Measurements from ENCODE around the gene ADGRG6. TPM values are rescaled to one million over a fixed set of nuclear protein-coding genes. Genes with fewer than 3 reads are reported as not detected.
"Not testable (repeated sequence)": the region's sequence is repeated elsewhere in the genome, so short reads cannot be mapped to it uniquely, and the experiment has no call there.

The ADGRG6 gene
- total RNA-seq, 1 donor from 2014 or later = 3.8 TPM

- no peak for ATAC-seq
- no peak for DNase-seq
- intact Hi-C loops (cut with micrococcal nuclease) = no loop called here
These were observed 114.9 kb downstream of the ADGRG6 start for GRCh38 chr6:142416686-142417085.

DNA sequence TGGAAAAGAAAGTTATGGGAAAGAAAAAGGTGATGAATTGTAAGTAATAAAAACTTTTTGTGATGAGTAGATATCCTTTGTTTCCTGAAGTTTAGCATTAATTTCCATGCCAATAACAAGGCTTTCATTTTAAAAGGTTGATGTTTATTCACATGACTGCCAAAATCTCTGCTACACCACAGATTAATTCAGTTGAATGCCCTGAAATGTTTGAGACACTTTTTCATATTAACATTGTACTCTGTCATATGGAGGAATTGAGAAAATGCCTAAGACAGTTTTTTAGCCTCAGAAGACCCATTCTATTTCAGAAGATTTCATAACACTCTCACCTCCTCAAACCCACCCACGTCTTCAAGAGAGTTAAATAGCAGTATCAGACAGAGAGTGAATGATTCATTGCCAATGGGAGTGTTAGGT, 115.5 kb downstream of the ADGRG6 start:
- DNase-seq (no peak), ATAC-seq (no peak)
- intact Hi-C loops (cut with micrococcal nuclease) = no loop called here

DNA sequence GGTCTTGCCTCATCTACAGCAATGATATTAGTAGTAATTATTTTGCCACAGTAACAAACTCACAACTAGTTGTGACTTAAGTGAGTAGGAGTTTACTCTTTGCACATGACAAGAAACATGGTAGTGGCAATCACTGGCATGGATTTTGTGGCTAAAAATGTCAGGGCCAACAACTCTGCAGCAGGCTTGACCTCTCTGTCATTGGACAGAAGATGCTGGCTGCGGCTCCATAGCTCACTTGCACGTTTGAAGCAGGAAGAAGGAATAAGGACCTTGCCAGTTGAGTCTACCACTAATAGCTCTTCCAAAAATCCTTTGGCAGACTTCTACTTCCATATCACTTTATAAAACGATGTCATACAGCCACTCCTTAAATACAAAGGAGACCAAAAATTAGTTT, 117.3 kb downstream of the ADGRG6 start:
- DNase-seq (no peak), ATAC-seq (no peak)
- intact Hi-C loops (cut with micrococcal nuclease) = no loop called here

GRCh38 chr6:142420802-142421201, 119.0 kb downstream of the ADGRG6 start:
- DNase-seq = no peak
- intact Hi-C loops (cut with micrococcal nuclease) = no loop called here
- ATAC-seq = no peak

- DNase-seq (no peak), ATAC-seq (no peak)
- intact Hi-C loops (cut with micrococcal nuclease) = no loop called here
These were observed 119.7 kb downstream of the ADGRG6 start for GRCh38 chr6:142421285-142422117.

DNA sequence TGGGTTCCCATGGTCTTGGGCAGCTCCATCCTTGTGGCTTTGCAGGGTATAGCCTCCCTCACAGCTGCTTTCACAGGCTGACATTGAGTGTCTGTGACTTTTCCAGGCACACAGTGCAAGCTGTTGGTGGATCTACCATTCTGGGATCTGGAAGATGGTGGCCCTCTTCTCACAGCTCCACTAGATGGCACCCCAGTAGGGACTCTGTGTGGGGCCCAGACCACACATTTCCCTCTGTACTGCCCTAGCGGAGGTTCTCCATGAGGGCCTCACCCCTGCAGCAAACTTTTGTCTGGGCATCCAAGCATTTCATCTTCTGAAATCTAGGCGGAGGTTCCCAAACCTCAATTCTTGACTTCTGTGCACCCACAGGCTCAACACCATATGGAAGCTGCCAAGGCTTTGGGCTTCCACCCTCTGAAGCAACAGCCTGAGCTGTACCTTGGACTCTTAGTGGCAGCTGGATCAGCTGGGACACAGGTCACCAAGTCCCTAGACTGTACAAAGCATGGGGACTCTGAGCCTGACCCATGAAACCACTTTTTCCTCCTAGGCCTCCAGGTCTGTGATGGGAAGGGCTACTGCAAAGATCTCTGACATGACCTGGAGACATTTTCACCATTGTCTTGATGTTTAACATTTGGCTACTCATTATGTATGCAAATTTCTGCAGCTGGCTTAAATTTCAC, 124.8 kb downstream of the ADGRG6 start:
- intact Hi-C loops (cut with micrococcal nuclease); DNase-seq; ATAC-seq: not testable (repeated sequence)

- ATAC-seq; intact Hi-C loops (cut with micrococcal nuclease); DNase-seq: not testable (repeated sequence)
These were observed 126.7 kb downstream of the ADGRG6 start for GRCh38 chr6:142428468-142428867.

- no peak for ATAC-seq
- intact Hi-C loops (cut with micrococcal nuclease) = no loop called here
These were observed 127.4 kb downstream of the ADGRG6 start for GRCh38 chr6:142429195-142429594.

DNA sequence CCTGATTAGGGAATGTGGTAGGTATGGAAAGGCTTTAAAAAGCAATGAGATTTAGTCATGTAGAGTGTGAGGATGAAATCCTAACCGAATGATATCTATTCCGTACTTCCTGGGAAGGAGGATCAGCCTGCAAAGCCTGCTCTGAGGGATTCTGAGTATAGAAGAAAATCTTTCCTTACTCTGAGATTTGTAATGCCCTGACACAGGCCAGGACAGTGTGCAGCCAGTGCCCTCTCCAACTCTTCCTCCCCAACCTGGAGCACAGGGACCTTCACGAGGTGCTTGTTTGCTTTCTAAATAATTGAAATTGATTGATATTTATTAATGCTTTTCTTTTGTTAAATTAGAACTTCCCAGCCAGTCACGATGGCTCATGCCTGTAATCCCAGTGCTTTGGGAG, 131.6 kb downstream of the ADGRG6 start:
- DNase-seq (no peak), ATAC-seq (no peak)
- intact Hi-C loops (cut with micrococcal nuclease) = no loop called here

More at GRCh38 chr6:142429195-142429594, 127.4 kb downstream of the ADGRG6 start:
- no peak for DNase-seq

DNA sequence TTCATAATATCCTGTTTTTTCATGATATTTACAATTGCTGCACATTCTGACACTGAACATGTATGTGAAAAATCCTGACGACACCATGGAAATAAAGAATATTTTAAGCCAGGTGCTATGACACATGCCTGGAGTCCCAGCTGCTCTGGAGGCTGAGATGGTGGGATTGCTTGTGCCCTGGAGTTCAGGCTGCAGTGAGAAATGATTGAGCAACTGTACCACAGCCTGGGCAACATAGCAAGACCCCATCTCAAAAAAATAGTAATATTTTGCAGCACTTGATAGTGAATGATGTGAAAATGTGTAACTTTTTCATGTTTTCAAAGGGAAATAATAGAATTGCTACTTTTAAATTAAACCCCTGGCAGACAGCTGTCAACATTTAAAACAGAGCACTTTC, 137.1 kb downstream of the ADGRG6 start:
- ATAC-seq (no peak), DNase-seq (no peak)
- intact Hi-C loops (cut with micrococcal nuclease) = no loop called here

- ATAC-seq (no peak), DNase-seq (no peak)
- intact Hi-C loops (cut with micrococcal nuclease) = no loop called here
These were observed 138.9 kb downstream of the ADGRG6 start for GRCh38 chr6:142440600-142441293.

- ATAC-seq (no peak), DNase-seq (no peak)
- intact Hi-C loops (cut with micrococcal nuclease) = no loop called here
These were observed 139.9 kb downstream of the ADGRG6 start for GRCh38 chr6:142441716-142442115.

- intact Hi-C loops (cut with micrococcal nuclease) = no loop called here
- DNase-seq (no peak), ATAC-seq (no peak)
These were observed 141.3 kb downstream of the ADGRG6 start for GRCh38 chr6:142443102-142443501.

DNA sequence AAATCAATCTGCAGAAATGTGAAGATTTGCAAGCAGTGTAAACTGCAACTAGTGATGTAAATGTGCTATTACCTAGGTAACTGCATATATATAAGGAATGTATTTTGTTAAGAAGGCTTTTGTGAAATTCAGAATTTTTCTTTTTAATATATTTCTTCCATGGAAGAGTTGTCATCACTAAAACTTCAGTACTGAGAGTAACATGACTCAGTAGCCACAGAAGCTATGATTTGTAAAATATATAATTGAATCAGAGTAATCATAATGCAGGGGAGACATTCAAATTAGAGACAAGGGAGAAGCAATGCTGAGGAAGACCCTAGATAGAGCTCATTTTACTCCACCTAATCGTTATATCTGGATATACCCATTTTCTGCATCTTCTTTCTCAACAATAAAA, 141.7 kb downstream of the ADGRG6 start:
- no peak for ATAC-seq
- DNase-seq = no peak
- intact Hi-C loops (cut with micrococcal nuclease) = no loop called here

GRCh38 chr6:142444376-142444775, 142.6 kb downstream of the ADGRG6 start:
- no peak for ATAC-seq
- no peak for DNase-seq
- intact Hi-C loops (cut with micrococcal nuclease) = no loop called here

DNA sequence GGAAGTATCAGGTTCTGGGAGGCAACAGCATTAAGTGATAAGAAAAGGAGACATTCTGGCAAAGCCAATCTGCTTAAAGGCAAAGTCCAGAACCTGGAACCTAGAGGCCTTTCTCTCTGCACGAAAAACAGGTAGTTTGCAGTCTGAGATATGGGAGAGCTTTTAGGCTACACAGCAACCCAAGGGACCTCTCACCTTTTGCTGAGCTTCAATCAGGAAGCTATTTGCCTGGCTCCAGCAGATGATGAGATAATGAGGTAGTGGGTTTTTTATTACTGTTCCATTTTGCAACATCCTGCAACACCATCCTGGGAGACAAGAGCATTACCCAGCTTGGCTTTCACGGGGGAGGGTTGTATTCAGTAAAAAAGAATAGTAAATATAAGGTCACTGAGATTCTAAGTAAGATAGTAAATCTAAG, 143.1 kb downstream of the ADGRG6 start:
- no peak for ATAC-seq
- DNase-seq = no peak
- intact Hi-C loops (cut with micrococcal nuclease) = no loop called here

GRCh38 chr6:142446168-142446567, 144.4 kb downstream of the ADGRG6 start:
- no peak for DNase-seq
- intact Hi-C loops (cut with micrococcal nuclease) = no loop called here
- ATAC-seq = no peak

DNA sequence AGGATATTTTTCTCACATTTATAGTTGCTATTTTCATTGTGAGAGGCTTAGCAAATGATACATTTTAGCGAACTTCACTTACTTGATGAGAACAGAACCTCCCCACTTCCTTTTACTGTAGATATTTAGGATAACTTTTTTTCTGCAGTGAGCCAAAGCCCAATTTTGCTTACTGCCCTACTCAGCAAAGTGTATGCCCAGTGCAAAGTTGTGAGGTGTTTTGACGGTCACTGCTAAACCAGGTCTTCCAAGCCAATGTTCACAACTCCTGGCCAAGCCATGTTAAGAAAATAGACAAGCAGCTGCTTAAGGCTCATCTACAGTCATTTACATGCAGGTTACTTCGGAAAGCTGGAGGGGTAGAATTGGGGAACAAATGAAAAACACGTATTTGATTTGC, 144.8 kb downstream of the ADGRG6 start:
- no peak for DNase-seq
- ATAC-seq = no peak
- intact Hi-C loops (cut with micrococcal nuclease) = no loop called here

DNA sequence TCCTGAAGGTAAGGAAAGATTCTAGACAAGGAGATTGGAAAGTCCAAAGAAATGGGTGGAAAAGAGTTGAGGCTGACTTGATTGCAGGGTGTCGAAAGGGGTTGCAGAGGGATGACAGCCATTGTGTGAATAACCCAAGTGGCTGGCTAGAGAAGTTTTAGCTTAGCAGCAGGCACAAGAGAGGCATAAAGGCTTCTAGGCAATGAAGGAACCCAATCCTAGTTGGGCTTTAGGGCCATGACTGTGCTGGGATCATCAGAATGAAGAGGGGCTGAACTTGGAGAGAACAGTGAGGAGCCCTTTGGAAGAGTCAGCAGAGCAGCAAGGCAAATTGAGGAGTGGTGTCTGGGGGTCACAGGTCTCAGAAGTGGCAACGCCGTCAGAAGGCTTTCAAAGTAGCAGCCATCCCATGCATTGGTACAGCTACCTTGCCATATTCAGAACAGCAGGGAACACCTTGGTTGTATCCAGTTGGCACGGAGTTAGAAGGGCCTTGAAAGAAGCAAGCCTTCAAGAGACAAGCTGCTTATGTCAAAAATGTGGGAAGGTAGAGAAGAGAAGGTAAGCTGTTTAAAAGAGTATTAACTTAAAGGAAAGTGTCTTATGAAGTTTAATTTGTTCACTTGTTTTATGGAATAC, 146.4 kb downstream of the ADGRG6 start:
- intact Hi-C loops (cut with micrococcal nuclease) = no loop called here
- DNase-seq (no peak), ATAC-seq (no peak)

DNA sequence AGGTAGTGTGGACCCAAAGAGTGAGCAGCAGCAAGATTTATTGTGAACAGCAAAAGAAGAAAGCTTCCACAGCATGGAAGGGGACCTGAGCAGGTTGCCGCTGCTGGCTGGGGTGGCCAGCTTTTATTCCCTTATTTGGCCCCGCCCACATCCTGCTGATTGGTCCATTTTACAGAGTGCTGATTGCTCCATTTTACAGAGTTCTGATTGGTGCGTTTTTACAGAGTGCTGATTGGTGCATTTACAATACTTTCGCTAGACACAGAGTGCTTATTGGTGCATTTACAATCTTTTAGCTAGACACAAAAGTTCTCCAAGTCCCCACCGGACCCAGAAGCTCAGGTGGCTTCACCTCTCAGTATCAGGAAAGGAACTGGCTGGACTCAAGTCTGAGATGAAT, 149.0 kb downstream of the ADGRG6 start:
- intact Hi-C loops (cut with micrococcal nuclease); ATAC-seq; DNase-seq: not testable (repeated sequence)

Data from left ventricle myocardium superior (tissue), 1 donor.